Ovary (tissue), 9 donors: ENCODE results near the gene PRDM16. TPM values are rescaled to one million over a fixed set of nuclear protein-coding genes. Genes with fewer than 3 reads are reported as not detected.

ENCODE experiments used
- DNase-seq, 5 donors: peaks; one replicate each; pipeline ENCODE4 v3.0.0-alpha.2; 2019 to 2020
- H3K27ac ChIP-seq, 2 donors: fragments of 200-600 bp; one replicate each; pipeline versions ENCODE4 v1.5.1 to v1.8.0; 2019 to 2022
- H3K27me3 ChIP-seq: fragments of 200-600 bp; one replicate; pipeline ENCODE4 v1.8.0; 2022
- H3K36me3 ChIP-seq: fragments of 200-600 bp; sonication (generic); one replicate; pipeline ENCODE4 v1.5.1; 2019
- H3K4me1 ChIP-seq: one replicate; pipeline ENCODE4 v1.8.1; 2013; ENCODE audit warnings: mild to moderate bottlenecking, moderate library complexity; ENCODE audit not compliant: insufficient read depth
- H3K4me3 ChIP-seq: fragments of 200-600 bp; sonication (generic); one replicate; pipeline ENCODE4 v1.5.1; 2017
- H3K9me3 ChIP-seq, 2 donors: fragments of 200-600 bp in 1 of 2; sonication (generic) in 1 of 2; one replicate each; pipeline versions ENCODE4 v1.5.1 to v1.8.1; 2013 to 2019; ENCODE audit warnings: mild to moderate bottlenecking in 1 of 2, moderate library complexity in 1 of 2
- CTCF ChIP-seq, 3 donors: fragments of 450-650 bp in 2 of 3; fragments of 200-600 bp in 1 of 3; IDR thresholded peaks; one replicate each; pipeline versions ENCODE4 v1.5.1 to v1.8.0; 2016 to 2022; ENCODE audit warnings: antibody characterized with exemption in 3 of 3, mild to moderate bottlenecking in 1 of 3
- EP300 ChIP-seq: sonication (generic); formaldehyde crosslinking; IDR thresholded peaks from one replicate; pipeline ENCODE4 v1.6.1; 2017; ENCODE audit warnings: antibody characterized with exemption
- POLR2A ChIP-seq: fragments of 450-650 bp; IDR thresholded peaks from one replicate; pipeline ENCODE4 v1.6.1; 2017; ENCODE audit warnings: antibody characterized with exemption, mild to moderate bottlenecking, moderate library complexity
- WGBS, 3 donors: extraction: QIAGEN DNeasy Blood & Tissue Kit in 1 of 3; methylation state at CpG; one replicate each; pipeline versions ENCODE4 v1.1.5 to v1.1.7; 2013 to 2017; 5-methylcytosine and 5-hydroxymethylcytosine counted together
- intact Hi-C, 4 donors: fragments of 100-400 bp; cut with DNase I; formaldehyde crosslinking; loops; one replicate each; pipeline versions ENCODE4 v1.11.0 to v1.15.1; 2022 to 2023
- polyA plus RNA-seq, 2 donors: library from polyadenylated mRNA; stranded (reverse); fragments of 200-250 nt in 1 of 2; fragments of 350-450 nt in 1 of 2; fragmentation: Illumina TruSeq in 1 of 2; extraction: RNeasy Lipid Tissue Mini Kit (QIAGEN cat#74804) in 1 of 2; gene quantifications; one replicate each; pipeline ENCODE4 v1.2.3, GENCODE V29; 2013 to 2014
- total RNA-seq, 7 donors: library from RNA; depleted of rRNA in 2 of 7; stranded (reverse); fragments of >200 nt in 2 of 7; fragmentation: NEBNext Ultra II Directional in 3 of 7; extraction: Animal tissue kit (Norgen Biotek cat#: 25700) in 3 of 7; gene quantifications; one replicate each; pipeline versions ENCODE4 v1.1.0 to v1.2.4, GENCODE V29; 2016 to 2023
- donor health status: DM: no; HTN: no; CAD: no; lungs with moderate emphysema.
- donor health status: DM: no; HTN: no; CAD: no.
- donor health status: Bipolar disorder and iron deficiency.
- donor health status: DM: yes; HTN: yes; CAD: no.
- donor health status: DM: no; HTN: no; CAD: no.
- donor health status: DM: yes; HTN: yes; CAD: no.

The PRDM16 gene
- total and polyA plus RNA-seq, 9 donors = 1.1 to 17.3 (median 3.9) TPM

DNA sequence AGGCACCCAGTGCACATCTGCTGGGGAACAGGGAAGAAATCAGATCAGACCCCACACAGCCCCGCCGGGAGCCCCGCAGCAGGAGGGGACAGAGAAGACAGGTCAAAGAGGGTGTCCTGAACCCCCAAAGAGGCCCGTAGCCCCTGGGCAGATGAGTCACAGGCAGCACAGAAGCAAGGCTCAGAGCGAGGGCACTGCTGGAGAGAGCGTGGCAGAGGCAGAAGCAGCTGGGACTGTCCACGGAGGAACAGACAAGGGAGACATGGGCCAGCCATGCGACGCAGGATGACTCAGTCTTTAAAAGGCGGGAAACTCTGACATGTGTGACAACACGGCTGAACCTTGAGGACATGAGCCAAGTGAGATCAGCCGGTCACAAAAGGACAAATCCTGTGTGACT is 14.5 kb upstream of the PRDM16 start:
- DNase-seq = no peak
- Histone ChIP-seq H3K27ac (no peak overlapping the region), H3K9me3 (no peaks in the 10 kb centered on the region), H3K4me1 (no peaks in the 10 kb centered on the region), H3K36me3 (no peaks in the 10 kb centered on the region), H3K27me3 (no peaks in the 10 kb centered on the region), H3K4me3 (no peak overlapping the region)
- no peak for TF ChIP-seq CTCF (IDR thresholded peaks at IDR 0.05)
- TF ChIP-seq EP300 = no peak
- TF ChIP-seq POLR2A = no peak
- intact Hi-C loops = no loop called here
- WGBS, 3 donors = 82 to 86% (median 83%) methylated on average over 12 of the region's 12 CpGs

DNA sequence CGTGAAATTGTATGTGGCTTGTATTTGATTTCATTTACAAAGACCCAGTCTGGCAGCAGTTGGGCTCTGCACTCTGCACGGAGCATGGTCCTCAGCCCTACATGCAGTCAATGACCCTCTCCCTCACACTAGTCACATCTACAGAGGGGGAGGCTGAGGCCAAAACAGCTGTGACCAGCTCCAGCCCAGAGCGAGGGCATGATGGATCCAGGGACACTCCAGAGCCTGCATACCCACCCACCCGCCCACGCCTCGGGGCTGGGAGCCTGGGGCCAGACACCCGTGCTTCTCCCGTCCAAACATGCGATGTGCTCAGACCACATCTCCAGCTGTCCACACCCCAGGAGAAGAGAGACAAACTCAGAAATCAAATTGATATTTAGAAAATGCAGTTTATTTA is 14.0 kb upstream of the PRDM16 start:
- Histone ChIP-seq H3K27ac (no peak overlapping the region), H3K4me3 (no peak overlapping the region), H3K4me1 (no peaks in the 10 kb centered on the region), H3K36me3 (no peaks in the 10 kb centered on the region), H3K27me3 (no peaks in the 10 kb centered on the region), H3K9me3 (no peaks in the 10 kb centered on the region)
- WGBS, 3 donors = 53 to 74% (median 58%) methylated on average over 9 of the region's 9 CpGs
- no peak for TF ChIP-seq CTCF (IDR thresholded peaks at IDR 0.05)
- no peak for TF ChIP-seq EP300
- TF ChIP-seq POLR2A = no peak
- intact Hi-C loops = no loop called here
- no peak for DNase-seq

GRCh38 chr1:3056641-3057040 is 12.4 kb upstream of the PRDM16 start:
- no peaks in the 10 kb centered on the region for H3K4me1 ChIP-seq
- H3K4me3 ChIP-seq = no peak overlapping the region
- TF ChIP-seq EP300 (no peak), CTCF (IDR thresholded peaks at IDR 0.05) (no peak), POLR2A (no peak)
- 76 to 86% (median 85%) methylated on average over 5 of the region's 5 CpGs for WGBS, 3 donors
- no peaks in the 10 kb centered on the region for H3K9me3 ChIP-seq
- H3K27ac ChIP-seq = no peak overlapping the region
- DNase-seq = no peak
- no peaks in the 10 kb centered on the region for H3K27me3 ChIP-seq
- no peaks in the 10 kb centered on the region for H3K36me3 ChIP-seq
- intact Hi-C loops = no loop called here

- Histone ChIP-seq H3K27ac (no peak overlapping the region), H3K36me3 (no peaks in the 10 kb centered on the region), H3K27me3 (peaks cover 5% of the 10 kb centered on the region), H3K4me3 (no peak overlapping the region), H3K9me3 (no peaks in the 10 kb centered on the region), H3K4me1 (no peaks in the 10 kb centered on the region)
- no peak for TF ChIP-seq CTCF (IDR thresholded peaks at IDR 0.05)
- TF ChIP-seq EP300 = no peak
- TF ChIP-seq POLR2A = no peak
- intact Hi-C loops = no loop called here
- no peak for DNase-seq
- 78 to 84% (median 83%) methylated on average over 10 of the region's 10 CpGs for WGBS, 3 donors
These were observed 10.6 kb upstream of the PRDM16 start for GRCh38 chr1:3058263-3059030.
